ENCODE data around the gene SPARCL1. TPM values are rescaled to one million over a fixed set of nuclear protein-coding genes. Genes with fewer than 3 reads are reported as not detected.
"Not testable (repeated sequence)": the region's sequence is repeated elsewhere in the genome, so short reads cannot be mapped to it uniquely, and the experiment has no call there.

Gene SPARCL1
- total RNA-seq, 2 experiments from 2014 or later = not detected

DNA sequence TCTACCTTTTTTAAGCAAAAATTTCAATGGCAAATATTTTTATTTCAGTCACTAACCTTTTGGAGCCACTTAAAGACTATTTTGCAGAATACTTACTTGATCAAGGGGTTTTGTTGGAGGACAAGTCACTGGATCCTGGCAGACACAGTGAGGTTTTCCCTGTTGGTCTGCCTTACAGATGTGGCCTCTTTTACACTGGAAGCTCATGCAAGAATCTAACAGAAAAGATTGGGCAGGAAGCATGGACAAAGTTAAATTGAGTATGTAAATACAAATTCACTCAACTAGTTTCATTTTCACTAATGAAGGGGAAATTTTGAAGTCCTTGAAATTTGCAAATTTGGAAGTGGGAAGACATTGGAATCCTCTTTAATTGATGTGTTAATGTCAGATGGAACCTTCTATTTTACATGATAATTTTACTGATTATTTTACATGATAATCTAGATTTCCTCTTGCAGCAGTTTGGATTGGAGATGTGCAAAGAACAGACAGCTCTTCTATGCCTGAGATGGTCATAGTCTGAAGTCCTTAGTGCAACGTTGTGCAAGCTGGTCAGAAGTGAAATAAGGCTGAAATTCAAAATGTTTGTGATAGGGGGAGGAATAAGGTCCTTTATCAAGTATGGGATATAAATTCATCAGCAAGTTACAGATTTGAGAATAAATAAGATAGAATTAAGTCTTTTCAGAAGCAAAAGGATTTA is 38.4 kb downstream of the SPARCL1 start:
- Mint-ChIP-seq H3K9me3 (peaks cover 5% of the 10 kb centered on the region), H3K27ac (no peak overlapping the region), H3K36me3 (ENCODE audit: low read depth) (peaks cover 7% of the 10 kb centered on the region), H3K4me3 (no peak overlapping the region), H3K4me1 (peaks cover 4% of the 10 kb centered on the region), H3K27me3 (no peaks in the 10 kb centered on the region)
- CTCF ChIA-PET = interaction anchor here (1.3 kb wide), 1 partner anchor 100 kb away, joined by 3 read pairs; the partner anchor contains the start of gene HSD17B11
- POLR2A ChIA-PET = interaction anchor here (1.2 kb wide), 1 partner anchor 22 kb away, joined by 3 read pairs; no protein-coding TSS in a partner anchor
- no peak for DNase-seq

DNA sequence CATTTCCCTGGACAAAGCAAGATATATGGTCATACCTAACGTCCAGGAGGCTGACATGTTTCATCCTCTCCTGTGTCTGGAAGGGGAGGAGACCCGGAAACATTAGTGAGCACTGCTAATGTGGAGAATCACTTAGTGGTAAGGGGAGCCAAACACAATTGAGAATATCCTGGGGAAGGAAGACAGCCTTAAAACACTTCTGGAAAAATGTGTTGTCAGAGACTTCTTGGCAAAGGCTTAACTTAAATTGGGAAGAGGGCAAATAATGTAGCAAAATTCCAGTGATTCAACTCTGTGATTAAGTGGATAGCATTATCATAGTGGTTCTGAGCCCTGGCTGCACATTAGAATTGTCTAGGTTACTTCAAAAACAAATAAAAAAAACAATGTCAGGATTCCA is 39.5 kb downstream of the SPARCL1 start:
- Mint-ChIP-seq H3K36me3 (ENCODE audit: low read depth) (peaks cover 7% of the 10 kb centered on the region), H3K9me3 (peaks cover 8% of the 10 kb centered on the region), H3K27me3 (peaks cover 1% of the 10 kb centered on the region), H3K4me1 (peaks cover 4% of the 10 kb centered on the region), H3K4me3 (no peak overlapping the region), H3K27ac (no peak overlapping the region)
- ChIA-PET POLR2A (no interaction called here), CTCF (interaction anchor here (1.3 kb wide), 1 partner anchor 99 kb away, joined by 3 read pairs; the partner anchor contains the start of gene HSD17B11)
- no peak for DNase-seq

DNA sequence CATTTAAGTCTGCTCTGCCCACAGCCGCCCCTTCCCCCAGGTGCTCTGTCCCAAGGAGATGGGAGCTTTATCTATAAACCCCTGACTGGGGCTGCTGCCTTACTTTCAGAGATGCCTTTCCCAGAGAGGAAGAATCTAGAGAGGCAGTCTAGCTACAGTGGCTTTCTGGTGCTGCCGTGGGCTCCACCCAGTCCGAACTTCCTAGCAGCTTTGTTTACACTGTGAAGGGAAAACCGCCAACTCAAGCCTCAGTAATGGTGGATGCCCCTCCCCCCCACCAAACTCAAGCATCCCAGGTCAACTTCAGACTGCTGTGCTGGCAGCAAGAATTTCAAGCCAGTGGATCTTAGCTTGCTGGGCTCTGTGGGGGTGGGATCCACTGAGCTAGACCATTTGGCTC is 40.5 kb downstream of the SPARCL1 start:
- DNase-seq; POLR2A ChIA-PET; H3K27ac Mint-ChIP-seq; H3K36me3 Mint-ChIP-seq (ENCODE audit: low read depth); H3K4me1 Mint-ChIP-seq; H3K27me3 Mint-ChIP-seq; CTCF ChIA-PET; H3K4me3 Mint-ChIP-seq: not testable (repeated sequence)
- peaks cover 12% of the 10 kb centered on the region for H3K9me3 Mint-ChIP-seq

DNA sequence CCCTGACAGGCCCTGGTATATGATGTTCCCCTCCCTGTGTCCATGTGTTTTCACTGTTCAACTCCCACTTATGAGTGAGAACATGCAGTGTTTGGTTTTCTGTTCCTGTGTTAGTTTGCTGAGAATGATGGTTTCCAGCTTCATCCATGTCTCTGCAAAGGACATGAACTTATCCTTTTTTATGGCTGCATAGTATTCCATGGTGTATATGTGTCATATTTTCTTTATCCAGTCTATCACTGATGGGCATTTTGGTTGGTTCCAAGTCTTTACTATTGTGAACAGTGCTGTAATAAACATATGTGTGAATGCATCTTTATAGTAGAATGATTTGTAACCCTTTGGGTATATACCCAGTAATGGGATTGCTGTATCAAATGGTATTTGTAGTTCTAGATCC is 45.9 kb downstream of the SPARCL1 start:
- DNase-seq; H3K27ac Mint-ChIP-seq; POLR2A ChIA-PET; H3K36me3 Mint-ChIP-seq (ENCODE audit: low read depth); H3K4me1 Mint-ChIP-seq; H3K27me3 Mint-ChIP-seq; H3K4me3 Mint-ChIP-seq: not testable (repeated sequence)
- H3K9me3 Mint-ChIP-seq = peaks cover 12% of the 10 kb centered on the region
- CTCF ChIA-PET = interaction anchor here (1.6 kb wide), 1 partner anchor 16 kb away, joined by 5 read pairs; no protein-coding TSS in a partner anchor

DNA sequence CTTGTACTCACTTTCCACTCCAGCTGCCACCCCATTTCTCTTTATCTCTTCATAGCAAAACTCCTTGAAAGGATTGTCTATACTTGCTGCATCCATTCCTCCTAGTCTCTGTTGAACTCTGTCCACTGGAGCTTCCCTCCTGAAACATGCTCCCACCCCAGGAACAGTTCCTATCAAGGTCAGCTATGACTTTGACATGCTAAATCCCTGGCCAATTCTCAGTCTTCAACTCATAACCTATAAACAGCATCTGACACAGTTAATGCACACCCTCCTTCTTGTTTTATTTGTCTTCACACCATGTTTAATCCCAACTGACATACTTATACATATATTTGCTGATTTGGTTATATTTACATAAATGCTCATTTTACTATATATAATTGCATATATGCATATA is 47.8 kb downstream of the SPARCL1 start:
- POLR2A ChIA-PET = no interaction called here
- H3K9me3 Mint-ChIP-seq = peaks cover 7% of the 10 kb centered on the region
- peaks cover 1% of the 10 kb centered on the region for H3K27me3 Mint-ChIP-seq
- DNase-seq = no peak
- no peaks in the 10 kb centered on the region for H3K4me1 Mint-ChIP-seq
- H3K27ac Mint-ChIP-seq = no peak overlapping the region
- H3K36me3 Mint-ChIP-seq (ENCODE audit: low read depth) = no peaks in the 10 kb centered on the region
- CTCF ChIA-PET = no interaction called here
- H3K4me3 Mint-ChIP-seq = no peak overlapping the region

DNA sequence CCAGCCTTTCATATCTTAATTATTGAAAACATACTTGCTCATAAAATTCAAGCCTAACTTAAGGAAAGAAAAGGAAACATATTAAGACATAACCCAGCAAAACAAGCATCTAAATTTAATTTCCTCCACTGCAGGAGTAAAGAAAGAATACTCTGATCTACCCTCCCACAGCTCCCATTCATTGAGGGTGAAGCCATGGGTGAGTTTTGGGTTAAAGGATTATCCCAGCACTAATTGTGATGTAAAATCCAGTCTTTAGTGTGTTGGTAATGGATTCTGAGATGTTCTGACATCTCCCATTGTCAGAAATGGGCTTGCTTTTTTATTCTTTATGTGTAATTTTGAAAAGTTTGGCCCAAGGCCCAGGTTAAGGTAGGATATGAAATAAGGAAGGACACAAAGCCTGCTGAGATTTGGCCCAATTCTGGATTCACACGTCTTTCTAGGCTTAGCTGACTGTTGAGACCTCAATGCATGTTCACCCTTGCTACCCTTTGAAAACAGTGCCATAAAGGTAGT is 50.4 kb downstream of the SPARCL1 start:
- Mint-ChIP-seq H3K9me3 (peaks cover 1% of the 10 kb centered on the region), H3K4me1 (no peaks in the 10 kb centered on the region), H3K36me3 (ENCODE audit: low read depth) (no peaks in the 10 kb centered on the region), H3K4me3 (no peak overlapping the region), H3K27ac (no peak overlapping the region), H3K27me3 (no peaks in the 10 kb centered on the region)
- ChIA-PET CTCF (no interaction called here), POLR2A (no interaction called here)
- DNase-seq = no peak

DNA sequence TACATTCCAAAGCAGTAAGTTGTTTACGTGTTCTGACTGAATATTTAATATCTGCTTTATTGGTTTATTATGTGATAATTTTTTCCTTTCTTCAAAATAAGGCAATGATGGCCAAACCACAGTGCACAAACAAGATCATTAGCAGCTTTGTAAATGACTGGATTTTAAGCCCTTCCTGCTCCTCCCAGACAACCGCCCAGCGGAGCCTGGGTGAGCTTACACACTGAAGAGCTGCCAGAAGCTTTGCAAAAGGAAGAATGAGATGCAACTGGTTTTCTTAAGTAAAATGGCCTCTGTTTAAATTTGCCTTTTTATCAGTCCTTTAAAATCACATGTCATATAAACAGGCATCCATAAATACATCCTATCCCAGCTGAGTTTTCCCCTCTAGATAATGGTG is 52.2 kb downstream of the SPARCL1 start:
- Mint-ChIP-seq H3K9me3 (no peaks in the 10 kb centered on the region), H3K4me3 (no peak overlapping the region), H3K27ac (no peak overlapping the region), H3K36me3 (ENCODE audit: low read depth) (no peaks in the 10 kb centered on the region), H3K27me3 (no peaks in the 10 kb centered on the region), H3K4me1 (no peaks in the 10 kb centered on the region)
- DNase-seq = no peak
- ChIA-PET POLR2A (no interaction called here), CTCF (no interaction called here)

DNA sequence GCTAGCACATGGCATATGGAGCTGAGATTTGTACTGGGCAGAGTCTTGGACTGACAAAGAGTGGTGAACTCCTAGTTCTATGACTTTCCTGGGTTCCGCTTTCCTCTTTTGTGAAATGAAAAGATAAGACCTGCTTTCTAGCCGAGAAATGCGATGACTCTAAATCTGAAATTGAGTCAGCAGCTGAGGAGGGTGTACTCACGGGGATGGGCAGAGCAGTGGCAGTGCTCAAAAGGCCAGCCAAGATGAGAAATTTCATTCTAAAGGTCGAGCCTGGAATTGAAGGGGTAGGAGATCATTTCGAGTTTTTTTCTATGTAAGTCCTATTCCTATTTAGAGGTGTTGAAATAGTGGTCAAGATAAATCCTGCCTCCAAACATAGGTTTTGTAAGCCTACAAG is 59.8 kb downstream of the SPARCL1 start:
- Mint-ChIP-seq H3K4me3 (no peak overlapping the region), H3K36me3 (ENCODE audit: low read depth) (no peaks in the 10 kb centered on the region), H3K27me3 (no peaks in the 10 kb centered on the region), H3K4me1 (peaks cover 6% of the 10 kb centered on the region), H3K27ac (no peak overlapping the region), H3K9me3 (no peaks in the 10 kb centered on the region)
- DNase-seq = no peak
- ChIA-PET POLR2A (no interaction called here), CTCF (interaction anchor here (0.7 to 1.3 kb wide), 2 partner anchors 88 to 754 kb away, joined by 3 read pairs; no protein-coding TSS in a partner anchor)

DNA sequence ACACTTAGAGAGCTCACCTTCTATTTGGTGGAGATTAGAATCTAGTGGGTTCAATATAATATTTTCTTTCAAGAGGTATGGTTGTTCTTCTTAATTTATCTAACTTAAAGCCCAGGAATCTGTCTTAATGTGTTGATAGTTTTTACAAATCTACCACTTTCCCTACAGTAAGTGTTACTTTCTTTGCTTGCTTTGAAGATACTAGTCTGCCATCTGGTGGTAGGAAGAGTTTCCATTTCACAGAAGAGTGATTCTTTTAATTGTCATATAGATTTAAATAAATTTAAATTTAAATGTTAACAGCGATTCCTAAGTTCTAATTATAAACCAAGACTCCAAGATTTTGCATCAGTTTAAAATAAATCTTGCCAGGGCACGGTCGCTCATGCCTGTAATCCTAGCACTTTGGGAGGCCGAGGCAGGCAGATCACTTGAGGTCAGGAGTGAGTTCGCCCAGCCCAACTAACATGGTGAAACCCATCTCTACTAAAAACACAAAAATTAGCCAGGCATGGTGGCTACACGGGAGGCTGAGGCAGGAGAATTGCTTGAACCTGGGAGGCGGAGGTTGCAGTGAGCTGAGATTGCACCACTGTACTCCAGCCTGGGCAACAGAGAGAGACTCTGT is 63.3 kb downstream of the SPARCL1 start:
- H3K36me3 Mint-ChIP-seq (ENCODE audit: low read depth) = no peaks in the 10 kb centered on the region
- no peaks in the 10 kb centered on the region for H3K9me3 Mint-ChIP-seq
- ChIA-PET POLR2A (no interaction called here), CTCF (interaction anchor here (0.8 to 6.0 kb wide), 10 partner anchors 44 to 316 kb away, joined by 3 to 83 read pairs (median 5); partner anchors contain the start of genes HSD17B11 and NUDT9)
- H3K4me1 Mint-ChIP-seq = peaks cover 6% of the 10 kb centered on the region
- no peak for DNase-seq
- H3K4me3 Mint-ChIP-seq = no peak overlapping the region
- H3K27me3 Mint-ChIP-seq = no peaks in the 10 kb centered on the region
- H3K27ac Mint-ChIP-seq = no peak overlapping the region

DNA sequence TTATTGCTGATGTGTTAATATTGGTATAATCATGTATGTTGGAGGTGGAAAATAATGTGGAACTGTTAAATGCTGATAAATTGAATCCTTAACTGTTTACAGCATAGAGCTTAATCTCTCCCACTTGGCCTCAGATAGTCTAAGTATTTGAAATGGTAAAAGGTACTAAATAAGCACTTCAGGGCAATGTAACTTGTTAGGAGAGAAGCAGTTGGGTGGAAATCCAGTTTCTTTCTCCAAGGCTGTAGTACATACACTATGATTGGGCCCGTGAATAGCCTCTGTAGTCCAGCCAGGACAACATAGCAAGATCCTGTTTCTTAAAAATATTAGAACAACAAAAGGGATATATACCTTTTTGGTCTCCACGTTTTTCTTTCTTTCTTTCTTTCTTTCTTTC is 67.1 kb downstream of the SPARCL1 start:
- H3K9me3 Mint-ChIP-seq = no peaks in the 10 kb centered on the region
- CTCF ChIA-PET = interaction anchor here (1.8 kb wide), 1 partner anchor 86 kb away, joined by 5 read pairs; no protein-coding TSS in a partner anchor
- no peak for DNase-seq
- no peak overlapping the region for H3K27ac Mint-ChIP-seq
- POLR2A ChIA-PET = no interaction called here
- H3K36me3 Mint-ChIP-seq (ENCODE audit: low read depth) = peaks cover 13% of the 10 kb centered on the region
- H3K27me3 Mint-ChIP-seq = no peaks in the 10 kb centered on the region
- H3K4me3 Mint-ChIP-seq = no peak overlapping the region
- no peaks in the 10 kb centered on the region for H3K4me1 Mint-ChIP-seq

DNA sequence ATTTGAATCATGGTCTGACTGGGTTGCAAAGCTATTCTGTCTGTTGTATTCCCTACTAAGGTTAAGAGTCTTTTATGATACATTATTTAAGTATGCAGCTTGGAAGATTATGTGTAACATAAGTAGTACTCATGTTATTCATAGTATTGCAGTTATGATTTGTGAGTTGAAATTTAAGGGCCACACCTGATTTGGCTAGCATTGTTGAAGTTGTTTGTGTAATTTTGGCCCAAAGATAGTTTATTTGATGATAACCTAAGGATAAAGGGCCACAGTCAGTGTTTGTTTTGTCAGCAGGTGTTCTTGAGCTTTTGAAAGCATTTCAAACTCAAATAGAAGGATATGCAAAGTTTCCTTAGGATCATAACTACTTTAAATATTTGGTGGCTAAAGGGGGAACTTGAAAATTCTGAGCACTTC is 67.9 kb downstream of the SPARCL1 start:
- H3K36me3 Mint-ChIP-seq (ENCODE audit: low read depth) = peaks cover 13% of the 10 kb centered on the region
- CTCF ChIA-PET = interaction anchor here (1.8 kb wide), 1 partner anchor 85 kb away, joined by 5 read pairs; no protein-coding TSS in a partner anchor
- DNase-seq = no peak
- no peak overlapping the region for H3K4me3 Mint-ChIP-seq
- H3K27me3 Mint-ChIP-seq = no peaks in the 10 kb centered on the region
- POLR2A ChIA-PET = no interaction called here
- H3K4me1 Mint-ChIP-seq = no peaks in the 10 kb centered on the region
- no peaks in the 10 kb centered on the region for H3K9me3 Mint-ChIP-seq
- H3K27ac Mint-ChIP-seq = no peak overlapping the region

DNA sequence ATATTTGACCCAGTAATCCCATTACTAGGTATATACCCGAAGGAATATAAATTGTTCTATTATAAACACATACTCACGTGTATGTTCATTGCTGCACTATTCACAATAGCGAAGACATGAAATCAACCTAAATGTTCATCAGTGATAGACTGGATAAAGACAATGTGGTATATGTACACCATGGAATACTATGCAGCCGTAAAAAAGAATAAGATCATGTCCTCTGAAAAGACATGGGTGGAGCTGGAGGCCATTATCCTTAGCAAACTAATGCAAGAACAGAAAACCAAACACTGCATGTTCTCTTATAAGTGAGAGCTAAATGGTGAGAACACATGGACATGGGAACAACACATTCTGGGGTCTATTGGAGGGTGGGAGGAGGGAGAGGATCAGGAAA is 70.3 kb downstream of the SPARCL1 start:
- H3K9me3 Mint-ChIP-seq = no peaks in the 10 kb centered on the region
- H3K4me3 Mint-ChIP-seq = no peak overlapping the region
- peaks cover 16% of the 10 kb centered on the region for H3K36me3 Mint-ChIP-seq (ENCODE audit: low read depth)
- POLR2A ChIA-PET = no interaction called here
- H3K27ac Mint-ChIP-seq = no peak overlapping the region
- CTCF ChIA-PET = interaction anchor here (1.0 kb wide), 1 partner anchor 68 kb away, joined by 3 read pairs; the partner anchor contains the start of gene HSD17B11
- DNase-seq = no peak
- no peaks in the 10 kb centered on the region for H3K4me1 Mint-ChIP-seq
- H3K27me3 Mint-ChIP-seq = no peaks in the 10 kb centered on the region

DNA sequence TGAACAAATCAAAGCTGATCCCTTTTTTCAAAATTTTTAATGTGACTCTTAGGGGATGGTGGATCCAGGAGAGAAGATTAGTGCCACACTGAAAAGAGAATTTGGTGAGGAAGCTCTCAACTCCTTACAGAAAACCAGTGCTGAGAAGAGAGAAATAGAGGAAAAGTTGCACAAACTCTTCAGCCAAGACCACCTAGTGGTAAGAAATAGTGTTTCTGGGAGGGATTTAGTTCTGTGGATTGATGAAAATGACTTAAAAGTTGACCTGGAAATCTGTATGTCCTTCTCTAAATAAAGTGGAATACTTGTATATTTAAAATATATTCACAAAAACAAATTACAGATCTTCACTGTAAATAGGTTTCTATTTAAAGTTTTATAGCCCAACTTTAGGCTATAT is 77.6 kb downstream of the SPARCL1 start:
- Mint-ChIP-seq H3K4me3 (no peak overlapping the region), H3K4me1 (no peaks in the 10 kb centered on the region), H3K27ac (no peak overlapping the region), H3K27me3 (no peaks in the 10 kb centered on the region), H3K9me3 (no peaks in the 10 kb centered on the region), H3K36me3 (ENCODE audit: low read depth) (peaks cover 11% of the 10 kb centered on the region)
- CTCF ChIA-PET = no interaction called here
- POLR2A ChIA-PET = no interaction called here
- DNase-seq = no peak

Data from activated CD4-positive, alpha-beta memory T cell treated with anti-CD3 and anti-CD28 coated beads, Interleukin-2, amount 10 ng/mL, durations not matched to agents 7 days and 5 days (primary cell).